DMS53 treated with DMSO at 0.1 percent for 48 hours (cell line): Measurements from ENCODE around the gene KLHL35.
A peak's percentile ranks its signal among the peaks of the same experiment; 100 is the strongest.

Experiments used
- DNase-seq: peaks from one replicate; lab custom pipeline; 2025; ENCODE audit not compliant: unreplicated experiment; lab: John Stamatoyannopoulos, UW

KLHL35 gene

DNA sequence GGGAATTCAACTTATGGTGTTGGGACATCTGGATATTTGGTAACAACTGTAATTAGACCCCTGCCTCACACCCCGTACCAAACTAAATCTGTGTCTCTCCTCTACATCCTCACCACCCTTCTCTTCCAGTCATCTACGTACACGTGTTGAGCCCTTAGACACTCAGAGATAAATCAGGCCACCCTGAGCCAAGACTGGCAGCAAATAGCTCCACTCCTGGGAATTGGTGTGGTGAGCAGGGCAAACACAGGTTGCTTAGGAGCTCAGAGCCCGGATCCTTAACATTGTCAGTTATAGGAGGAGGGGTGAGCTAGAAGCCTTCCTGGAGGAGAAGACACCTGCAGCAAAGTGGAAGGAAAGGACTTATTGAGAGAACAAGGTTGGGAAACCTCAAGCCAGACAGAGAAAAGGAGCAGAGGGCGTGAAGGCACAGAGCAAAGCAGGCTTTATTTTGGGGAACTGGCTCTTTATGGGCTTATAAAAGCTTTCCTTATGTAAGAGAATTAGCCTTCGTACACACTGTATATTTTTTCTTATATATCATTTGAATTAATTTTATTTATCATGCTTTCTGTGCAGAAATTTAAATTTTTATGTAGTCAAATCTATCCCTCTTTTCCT, 36.9 kb upstream of the KLHL35 start:
- no peak for DNase-seq

DNA sequence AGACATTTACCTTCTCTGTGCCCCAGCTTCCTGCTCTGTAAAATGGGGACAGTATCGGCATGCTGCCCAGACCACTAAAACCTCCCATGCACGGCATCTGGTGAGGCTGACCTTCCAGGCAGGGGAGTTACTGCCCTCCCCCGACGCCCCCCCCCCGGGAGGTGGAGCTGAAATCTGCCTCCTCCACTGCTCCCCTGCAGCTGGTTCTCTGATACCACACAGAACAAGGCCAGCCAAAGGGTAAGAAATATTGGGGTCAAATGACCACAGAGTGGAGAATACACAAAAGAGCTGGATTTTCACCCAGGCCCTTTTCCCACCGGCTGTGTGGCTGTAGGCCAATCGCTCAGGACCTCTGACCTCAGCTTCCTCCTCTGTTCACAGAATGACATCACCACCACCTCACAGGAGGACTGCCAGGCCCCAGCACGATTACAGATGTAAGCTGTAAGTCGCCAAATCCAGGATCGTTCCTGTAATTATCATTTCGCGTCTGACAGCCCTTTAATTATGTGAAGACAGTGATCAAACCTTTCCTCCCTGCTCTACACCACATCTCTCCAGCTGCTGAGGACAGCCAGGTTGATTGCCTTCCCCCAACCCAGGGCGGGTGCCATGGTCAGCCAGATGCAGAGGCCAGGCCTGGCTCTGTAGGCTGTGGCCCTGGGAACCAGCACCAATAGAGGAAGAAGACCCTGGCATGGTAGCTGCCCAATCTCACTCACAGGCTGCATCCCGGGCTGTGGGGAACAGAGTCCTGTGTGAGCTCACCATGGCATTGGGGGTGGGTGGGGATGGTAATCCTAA, 35.7 kb upstream of the KLHL35 start:
- no peak for DNase-seq

DNA sequence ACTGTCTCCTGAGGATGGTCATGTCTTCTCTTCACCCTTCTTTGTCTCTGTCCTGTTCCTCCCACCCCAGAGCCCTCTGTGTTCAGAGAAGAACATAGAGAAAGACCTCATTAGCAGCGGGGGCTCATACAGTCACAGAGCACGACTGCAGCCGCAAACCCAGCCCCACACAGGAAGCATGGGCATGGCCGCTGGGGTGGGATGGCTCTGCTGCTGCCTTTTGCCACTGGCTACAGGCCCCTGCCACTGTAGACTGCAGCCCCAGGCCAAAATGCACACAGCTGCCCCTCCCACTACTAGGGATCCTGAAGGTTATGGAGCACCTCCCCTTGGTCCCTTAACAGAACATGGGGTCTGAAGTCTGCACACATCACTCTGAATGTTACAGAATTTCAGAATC, 34.9 kb upstream of the KLHL35 start:
- DNase-seq, result no peak

DNA sequence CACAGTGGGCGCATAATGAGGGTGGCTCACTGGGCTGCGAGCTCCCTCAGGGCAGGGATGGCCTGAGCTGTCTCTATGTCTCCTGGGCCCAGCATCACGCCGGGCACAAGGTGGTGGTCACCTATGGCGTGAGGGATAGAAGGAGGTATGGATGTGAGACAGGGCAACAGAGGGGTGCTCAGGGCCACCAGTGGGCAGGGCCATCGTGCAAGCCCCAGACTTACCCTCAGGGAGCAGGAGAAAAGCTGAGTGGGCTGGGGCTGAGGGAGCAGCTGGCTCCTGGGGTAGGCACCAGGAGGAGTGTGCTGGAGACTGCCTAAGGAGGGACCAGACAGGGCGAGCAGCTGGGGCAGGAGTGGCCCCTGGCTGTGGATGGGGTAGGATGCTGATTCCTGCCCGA, 34.3 kb upstream of the KLHL35 start:
- no peak for DNase-seq

DNA sequence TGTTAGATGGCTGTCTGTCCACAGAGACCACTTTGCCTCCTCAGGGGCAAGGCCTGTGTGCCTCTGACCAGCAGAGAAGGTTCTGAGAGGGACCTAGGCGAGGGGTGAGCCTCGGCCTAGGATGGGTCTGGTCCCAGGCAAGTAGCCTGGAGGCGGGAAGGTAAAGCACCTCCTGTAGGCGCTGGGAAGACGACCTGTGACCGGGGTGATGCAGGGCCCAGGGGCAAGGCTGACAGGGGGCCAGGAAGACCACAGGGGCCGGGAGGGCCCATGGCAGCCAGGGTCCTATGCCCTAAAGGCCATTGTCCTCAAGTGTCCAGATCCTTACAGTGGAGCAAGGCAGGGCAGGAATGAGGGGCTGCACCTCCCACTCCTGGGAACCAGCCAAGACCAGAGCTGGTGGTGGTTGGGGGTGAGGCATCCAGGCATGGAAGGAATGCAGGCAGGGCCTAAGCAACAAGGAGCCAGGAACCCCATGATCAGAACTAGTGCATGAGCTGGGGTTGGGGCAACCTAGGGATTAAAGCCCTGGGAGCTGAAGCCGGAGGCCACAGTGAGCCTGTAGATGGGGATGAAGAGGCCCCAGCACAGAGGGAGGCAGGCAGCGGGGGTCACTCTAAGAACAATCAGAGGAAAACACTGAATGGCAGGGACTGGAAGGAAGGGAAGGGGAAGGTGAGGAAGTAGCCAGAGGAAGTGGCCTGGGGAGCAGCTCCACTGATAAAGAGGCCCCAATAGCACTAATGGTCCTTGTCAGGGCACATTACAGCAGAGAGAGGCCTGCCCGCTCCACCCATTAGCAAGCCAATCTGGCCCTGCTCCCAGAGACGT, 32.9 kb upstream of the KLHL35 start:
- DNase-seq, result no peak

DNA sequence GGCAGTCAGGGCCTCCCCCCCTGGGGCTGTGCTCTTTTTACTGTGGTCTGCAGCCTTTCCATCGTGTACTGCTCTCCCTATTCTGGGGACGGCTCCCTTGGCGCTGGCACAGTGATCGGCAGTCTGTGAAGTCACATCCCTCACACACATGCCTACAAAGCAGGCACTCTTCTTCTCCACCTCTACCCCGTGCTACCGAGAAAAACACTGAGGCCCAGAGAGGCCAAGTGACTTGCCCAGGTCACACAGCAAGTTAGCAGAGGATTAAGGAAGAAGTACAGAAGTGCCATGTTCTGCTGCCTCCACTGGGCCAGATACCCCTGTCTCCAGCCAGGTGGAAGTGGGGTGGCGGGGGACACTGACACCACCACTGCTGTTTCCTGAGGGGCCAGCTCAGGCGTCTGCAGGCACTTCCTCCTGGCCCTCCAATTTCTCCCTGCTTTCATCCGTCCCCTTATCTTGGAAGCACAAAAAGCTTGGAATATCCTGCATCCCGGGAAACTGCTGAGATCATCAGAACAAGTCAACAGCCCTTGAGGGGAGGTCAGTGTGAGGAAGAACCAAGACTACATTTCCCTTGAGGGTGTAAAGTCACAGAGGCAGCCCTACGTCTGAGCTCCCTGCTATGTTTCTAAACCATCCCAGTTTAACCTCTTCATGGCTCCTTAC, 30.2 kb upstream of the KLHL35 start:
- DNase-seq, result no peak

DNA sequence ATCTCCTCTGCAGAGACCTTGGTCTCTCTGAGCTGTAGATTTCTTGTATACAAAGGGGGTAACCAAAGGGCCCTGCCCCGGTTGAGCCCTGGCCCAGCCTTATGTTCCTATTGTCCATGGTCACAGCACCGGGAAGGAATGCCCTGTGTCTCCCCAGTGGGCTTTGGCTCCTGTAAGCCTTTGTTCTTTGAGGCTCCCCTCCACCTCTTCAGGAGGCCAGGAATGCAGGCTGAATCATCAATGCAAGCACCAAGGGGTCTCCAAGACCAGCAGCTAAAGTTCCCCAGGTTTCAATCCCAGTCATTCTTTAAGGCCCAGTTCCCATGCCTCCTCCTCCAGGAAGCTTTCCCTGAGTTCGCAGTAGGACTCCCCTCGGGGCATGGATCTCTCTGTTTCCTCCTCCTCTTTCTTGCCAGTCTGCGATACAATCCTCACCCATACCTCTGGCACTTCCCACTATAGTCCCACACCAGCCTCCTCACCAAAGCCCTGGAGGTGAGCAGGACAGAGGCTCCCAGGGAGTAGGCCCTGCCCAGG, 29.2 kb upstream of the KLHL35 start:
- no peak for DNase-seq

DNA sequence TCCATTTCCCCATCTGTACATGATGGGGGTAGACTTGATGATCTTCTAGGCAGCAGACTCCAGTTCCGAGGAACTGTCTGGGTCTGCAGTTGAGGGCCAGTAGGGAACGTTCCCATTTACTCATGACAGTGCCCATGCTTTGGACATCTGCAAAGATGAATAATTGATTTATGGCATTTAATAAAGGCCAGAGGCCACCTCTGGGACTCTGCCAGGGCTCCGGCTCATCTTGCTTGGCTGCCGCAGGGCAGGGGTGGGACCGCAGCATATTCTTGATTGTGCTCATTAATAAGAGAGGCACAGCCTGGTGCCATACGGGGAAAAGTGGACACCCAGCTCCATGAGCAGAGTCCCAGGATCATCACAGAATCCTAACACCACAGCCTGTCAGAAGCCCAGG, 28.1 kb upstream of the KLHL35 start:
- DNase-seq, result no peak

DNA sequence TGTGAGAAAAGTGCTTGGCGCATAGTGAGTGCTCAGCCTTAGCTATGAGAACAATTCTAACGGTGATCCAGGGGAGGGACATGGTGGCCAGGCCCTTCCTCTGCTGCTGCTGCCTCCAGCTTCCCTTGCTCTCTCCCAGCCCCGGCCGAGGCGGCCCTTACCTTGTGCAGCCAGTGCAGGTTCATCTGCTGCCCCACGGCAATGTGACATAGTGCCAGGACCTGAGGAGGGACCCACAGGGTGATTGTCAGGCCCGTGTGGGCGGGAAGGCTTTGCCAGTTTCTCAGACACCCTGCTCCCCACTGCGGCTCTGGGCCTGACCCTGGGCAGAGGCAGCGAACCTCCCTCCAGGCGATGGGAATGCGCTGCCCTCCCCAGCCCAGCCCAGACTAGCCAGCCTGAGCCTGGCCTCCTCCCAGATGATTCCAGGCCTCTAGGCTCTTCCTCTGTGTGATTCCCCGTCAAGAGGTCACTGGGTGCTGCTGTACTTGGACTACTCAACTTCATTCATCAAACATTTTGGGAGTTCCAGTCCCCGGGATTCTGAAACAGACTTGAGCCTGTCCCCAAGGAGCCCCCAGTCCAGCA, 23.7 kb upstream of the KLHL35 start:
- DNase-seq, result no peak

DNA sequence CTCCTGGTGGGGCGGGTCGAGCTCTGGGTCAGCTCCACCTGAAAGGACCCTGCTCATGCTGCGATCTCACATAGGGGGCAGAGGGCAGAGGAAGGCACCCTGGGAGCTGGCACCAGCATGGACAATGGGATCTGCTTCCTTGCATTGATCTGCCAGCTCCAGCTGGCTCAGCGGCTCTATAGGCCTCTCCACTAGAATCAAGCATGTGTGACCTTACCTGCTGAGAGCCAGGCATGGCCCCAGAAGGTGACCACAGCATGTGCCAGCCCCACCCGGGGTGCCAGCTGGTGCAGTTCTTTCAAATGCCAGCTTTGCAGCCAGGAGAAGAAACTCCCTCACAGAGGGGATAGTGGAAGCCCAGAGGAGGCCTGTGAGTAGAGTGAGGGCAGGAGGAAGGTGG, 22.0 kb upstream of the KLHL35 start:
- no peak for DNase-seq

DNA sequence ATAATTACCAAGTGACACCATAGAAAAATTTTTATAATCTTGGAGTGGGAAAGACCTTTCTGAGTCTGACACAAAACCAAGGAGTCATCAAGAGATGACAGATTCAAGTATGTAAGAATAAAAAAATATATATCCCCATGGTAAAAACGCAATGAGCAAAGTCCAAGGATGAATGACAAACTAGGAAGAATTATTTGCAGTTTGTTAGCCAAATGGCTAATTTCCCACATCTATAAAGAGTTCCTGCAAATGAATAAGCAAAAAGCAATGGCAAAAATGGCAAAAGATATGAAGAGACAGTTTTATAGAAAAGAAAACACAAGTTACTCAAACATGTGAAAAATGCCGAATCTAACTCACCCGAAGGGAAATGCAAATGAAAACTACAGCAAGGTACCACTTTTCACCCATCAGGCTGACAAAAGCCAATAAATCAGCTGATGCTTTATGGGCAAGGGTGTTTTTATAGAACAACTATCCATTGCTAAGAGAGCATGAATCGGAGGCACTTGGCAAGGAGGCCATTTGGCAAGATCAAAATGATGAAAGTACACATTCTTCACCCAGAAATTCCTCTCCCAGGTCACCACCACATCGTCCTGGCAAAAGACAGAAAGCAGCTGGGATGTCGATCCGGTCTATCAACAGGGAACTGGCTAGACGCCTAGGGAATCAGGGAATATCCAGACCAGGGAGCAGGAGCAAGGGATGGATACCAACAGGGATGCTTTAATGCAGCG, 21.1 kb upstream of the KLHL35 start:
- DNase-seq, result no peak

DNA sequence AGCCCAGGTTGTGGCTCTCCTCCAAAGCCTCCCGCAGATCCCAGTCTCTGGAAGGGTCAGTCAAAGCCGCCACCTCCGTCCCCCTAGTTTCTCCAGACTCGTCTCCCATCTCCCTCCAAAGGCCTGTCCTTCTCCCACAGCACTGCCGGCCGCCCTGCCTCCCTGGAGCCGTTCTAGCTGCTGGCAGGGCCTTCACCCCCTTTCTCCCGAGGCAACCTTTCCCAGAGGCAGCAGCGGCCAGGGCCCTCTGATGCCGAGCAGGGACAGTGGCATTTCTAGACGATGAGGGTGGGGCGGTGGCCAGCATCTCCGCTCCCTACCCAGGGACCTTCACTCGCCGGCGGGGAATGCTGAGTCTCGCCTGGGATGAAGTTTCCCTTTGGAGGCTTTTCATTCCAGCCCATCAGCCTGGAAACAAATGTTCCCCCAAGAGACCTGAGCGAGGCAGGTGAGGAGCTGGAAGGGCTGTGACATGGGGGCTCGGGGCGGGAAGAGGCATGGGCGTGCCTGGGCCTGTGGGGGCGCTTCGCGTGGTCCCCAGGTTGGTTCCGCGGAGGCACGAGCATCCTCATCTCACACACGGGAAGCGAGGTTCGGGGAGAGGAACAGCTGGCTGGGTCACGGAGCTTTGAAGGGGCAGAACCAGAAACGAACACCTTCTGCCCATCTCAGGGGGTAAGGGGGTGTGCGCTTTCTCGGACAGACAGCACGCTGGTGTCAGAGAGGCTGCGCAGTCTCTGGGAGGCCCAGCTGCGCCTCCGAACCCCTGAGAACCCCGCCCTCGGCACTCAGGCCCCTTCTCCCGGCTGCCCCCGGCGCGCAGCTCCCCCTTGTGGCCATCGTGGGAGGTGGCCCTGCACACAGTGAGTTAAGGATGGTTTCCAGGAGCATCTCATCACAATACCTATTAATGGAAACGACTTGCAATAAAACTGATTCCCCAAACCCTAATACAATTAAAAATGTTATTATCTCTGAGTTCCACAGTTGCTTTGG, 18.1 kb upstream of the KLHL35 start:
- DNase-seq, result no peak

DNA sequence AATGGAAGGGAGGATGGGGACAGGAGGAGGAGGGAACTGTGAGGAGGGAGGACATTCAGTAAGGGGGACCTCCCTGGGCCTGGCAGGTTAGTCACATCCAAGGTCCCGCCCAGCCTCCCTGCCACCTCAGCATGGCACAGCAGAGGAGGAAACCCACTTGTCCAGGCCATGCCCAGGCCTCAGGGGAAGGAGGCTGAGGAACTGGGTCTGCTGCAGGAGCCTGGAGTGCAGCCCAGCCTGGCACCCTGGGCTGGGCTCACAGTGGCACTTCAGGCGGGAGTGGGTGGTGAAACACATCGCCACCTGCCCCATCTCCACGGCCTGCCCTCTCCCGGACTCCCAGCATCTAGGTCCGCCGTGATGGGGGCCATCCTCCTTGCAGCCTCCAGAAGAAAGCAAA, 17.2 kb upstream of the KLHL35 start:
- DNase-seq, result no peak

DNA sequence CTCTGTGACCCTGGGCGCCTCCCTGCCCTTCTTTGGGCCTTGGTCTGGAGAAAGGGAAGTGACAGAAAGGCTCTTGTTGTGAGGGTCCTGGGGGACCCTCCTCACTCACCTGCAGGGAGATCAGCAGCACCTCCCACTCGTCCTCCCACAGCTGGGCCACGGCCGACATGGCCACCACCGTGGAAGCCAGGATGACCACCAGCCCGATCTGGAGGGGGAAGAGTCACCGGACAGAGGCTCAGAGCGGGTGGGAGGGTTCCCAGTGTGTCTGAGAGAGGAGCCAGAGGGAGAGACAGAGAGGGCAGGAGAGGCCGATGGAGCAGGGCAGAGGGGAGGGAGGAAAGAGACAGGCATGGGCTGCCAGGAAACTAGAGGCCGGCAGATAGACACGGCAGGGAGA, 16.8 kb upstream of the KLHL35 start:
- no peak for DNase-seq

DNA sequence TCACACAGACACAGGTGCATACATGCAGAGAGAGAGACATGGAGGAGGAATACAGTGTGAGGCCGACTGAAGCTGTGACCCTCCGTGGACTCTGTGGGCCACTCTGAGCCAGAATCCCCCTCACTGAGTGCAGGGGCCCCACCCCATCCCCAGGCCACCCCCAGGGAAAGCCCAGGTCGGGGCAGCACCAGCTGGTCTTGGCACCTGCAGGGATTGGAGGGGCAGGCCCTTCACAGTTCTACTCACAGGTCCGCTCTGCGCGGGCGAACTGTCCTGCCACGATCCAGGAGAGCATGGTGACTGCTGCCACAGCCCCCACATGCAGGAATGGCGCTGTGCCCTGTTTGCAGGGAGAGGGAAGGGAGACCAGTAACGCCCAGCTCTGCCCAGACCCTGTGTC, 16.3 kb upstream of the KLHL35 start:
- DNase-seq, result no peak

DNA sequence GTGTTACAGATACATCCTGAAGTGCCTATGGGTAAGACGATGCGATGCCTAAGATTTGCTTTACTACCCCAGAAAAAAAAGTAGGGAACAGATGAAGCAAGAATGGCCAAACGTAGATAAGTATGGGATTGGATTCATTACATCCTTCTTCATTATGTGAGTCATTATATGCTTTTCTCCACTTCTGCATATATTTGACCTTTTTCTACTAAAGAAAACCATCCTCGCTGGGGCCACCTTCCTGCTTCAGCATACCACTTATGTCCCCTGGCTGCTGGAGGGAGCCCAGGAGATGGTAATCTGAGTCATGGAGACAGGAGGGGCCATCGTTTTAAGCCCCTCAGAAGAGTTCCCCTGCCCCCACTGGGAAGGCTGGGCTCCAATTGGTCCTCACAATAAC, 14.4 kb upstream of the KLHL35 start:
- DNase-seq, result no peak

DNA sequence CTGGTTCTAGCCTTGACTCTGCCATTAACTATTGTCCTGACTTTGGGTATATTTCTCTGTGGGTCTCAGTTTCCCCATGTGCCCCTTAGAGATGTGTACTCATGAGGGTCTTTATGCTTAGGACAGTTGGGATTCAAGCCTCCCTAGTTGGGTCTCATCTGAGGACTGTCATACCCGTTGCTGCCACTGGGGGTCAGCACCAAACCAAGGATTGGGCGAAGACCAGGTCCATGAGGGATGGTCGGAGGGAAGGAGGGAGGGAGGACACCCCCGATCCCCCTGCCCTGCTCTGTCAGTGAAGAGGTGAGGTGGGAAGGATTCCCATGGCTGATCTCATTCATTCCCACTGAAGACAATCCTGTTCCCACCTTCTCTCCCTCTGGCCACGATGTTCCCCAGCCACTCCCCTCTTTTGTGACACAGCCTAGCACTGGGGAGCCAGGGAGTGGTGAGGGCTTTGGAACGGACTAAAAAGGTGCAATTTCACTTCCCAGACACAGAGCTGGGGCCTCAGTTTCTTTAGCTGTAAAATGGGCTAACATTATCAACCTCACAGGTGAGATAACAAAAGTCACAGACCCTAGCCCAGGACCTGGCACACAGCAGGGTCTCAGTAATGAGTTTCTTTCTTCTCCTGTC, 12.4 kb upstream of the KLHL35 start:
- peak; percentile 47 for DNase-seq

DNA sequence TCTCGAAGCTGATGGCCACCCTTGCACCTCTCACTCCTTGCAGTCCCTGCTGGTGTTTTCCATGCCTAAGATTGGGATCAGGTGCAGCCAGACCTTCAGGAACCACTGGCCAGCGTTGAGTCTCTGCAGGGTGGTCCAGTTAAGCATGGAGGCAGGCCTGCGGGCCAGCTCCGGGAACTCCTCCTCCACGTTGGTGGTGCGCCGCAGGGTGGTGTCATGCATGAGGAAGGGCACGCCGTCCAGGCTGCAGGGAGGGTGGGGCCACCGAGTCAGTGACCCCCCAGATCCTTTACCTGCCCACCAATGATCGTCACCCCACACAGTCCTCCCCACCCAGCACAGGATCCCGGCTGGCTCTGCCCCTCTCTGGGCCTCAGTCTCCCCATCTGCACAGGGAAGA, 10.0 kb upstream of the KLHL35 start:
- no peak for DNase-seq
